Measurements from ENCODE around the gene FOCAD.

- no peak for TF ChIP-seq TAF1 (IDR thresholded peaks at IDR 0.05; ENCODE audit: low read depth, low read length)
- TF ChIP-seq POLR2AphosphoS5 (IDR thresholded peaks at IDR 0.05; ENCODE audit: low read depth, low read length) = no peak
- no peak for TF ChIP-seq POLR2A (IDR thresholded peaks at IDR 0.05; ENCODE audit: low read depth, low read length)
Observed at GRCh38 chr9:20634895-20635294, 49.2 kb upstream of the FOCAD start.

All from GM12891 (cell line).